ENCODE measurements around the gene ALMS1. TPM values are rescaled to one million over a fixed set of nuclear protein-coding genes. Genes with fewer than 3 reads are reported as not detected.
"Not testable (repeated sequence)": the region's sequence is repeated elsewhere in the genome, so short reads cannot be mapped to it uniquely, and the experiment has no call there.

Gene ALMS1, protein sequence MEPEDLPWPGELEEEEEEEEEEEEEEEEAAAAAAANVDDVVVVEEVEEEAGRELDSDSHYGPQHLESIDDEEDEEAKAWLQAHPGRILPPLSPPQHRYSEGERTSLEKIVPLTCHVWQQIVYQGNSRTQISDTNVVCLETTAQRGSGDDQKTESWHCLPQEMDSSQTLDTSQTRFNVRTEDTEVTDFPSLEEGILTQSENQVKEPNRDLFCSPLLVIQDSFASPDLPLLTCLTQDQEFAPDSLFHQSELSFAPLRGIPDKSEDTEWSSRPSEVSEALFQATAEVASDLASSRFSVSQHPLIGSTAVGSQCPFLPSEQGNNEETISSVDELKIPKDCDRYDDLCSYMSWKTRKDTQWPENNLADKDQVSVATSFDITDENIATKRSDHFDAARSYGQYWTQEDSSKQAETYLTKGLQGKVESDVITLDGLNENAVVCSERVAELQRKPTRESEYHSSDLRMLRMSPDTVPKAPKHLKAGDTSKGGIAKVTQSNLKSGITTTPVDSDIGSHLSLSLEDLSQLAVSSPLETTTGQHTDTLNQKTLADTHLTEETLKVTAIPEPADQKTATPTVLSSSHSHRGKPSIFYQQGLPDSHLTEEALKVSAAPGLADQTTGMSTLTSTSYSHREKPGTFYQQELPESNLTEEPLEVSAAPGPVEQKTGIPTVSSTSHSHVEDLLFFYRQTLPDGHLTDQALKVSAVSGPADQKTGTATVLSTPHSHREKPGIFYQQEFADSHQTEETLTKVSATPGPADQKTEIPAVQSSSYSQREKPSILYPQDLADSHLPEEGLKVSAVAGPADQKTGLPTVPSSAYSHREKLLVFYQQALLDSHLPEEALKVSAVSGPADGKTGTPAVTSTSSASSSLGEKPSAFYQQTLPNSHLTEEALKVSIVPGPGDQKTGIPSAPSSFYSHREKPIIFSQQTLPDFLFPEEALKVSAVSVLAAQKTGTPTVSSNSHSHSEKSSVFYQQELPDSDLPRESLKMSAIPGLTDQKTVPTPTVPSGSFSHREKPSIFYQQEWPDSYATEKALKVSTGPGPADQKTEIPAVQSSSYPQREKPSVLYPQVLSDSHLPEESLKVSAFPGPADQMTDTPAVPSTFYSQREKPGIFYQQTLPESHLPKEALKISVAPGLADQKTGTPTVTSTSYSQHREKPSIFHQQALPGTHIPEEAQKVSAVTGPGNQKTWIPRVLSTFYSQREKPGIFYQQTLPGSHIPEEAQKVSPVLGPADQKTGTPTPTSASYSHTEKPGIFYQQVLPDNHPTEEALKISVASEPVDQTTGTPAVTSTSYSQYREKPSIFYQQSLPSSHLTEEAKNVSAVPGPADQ (N-terminal part only)
- polyA plus RNA-seq, result 1 to 10 TPM; 1.5 to 6.4 (median 3.0) TPM

DNA sequence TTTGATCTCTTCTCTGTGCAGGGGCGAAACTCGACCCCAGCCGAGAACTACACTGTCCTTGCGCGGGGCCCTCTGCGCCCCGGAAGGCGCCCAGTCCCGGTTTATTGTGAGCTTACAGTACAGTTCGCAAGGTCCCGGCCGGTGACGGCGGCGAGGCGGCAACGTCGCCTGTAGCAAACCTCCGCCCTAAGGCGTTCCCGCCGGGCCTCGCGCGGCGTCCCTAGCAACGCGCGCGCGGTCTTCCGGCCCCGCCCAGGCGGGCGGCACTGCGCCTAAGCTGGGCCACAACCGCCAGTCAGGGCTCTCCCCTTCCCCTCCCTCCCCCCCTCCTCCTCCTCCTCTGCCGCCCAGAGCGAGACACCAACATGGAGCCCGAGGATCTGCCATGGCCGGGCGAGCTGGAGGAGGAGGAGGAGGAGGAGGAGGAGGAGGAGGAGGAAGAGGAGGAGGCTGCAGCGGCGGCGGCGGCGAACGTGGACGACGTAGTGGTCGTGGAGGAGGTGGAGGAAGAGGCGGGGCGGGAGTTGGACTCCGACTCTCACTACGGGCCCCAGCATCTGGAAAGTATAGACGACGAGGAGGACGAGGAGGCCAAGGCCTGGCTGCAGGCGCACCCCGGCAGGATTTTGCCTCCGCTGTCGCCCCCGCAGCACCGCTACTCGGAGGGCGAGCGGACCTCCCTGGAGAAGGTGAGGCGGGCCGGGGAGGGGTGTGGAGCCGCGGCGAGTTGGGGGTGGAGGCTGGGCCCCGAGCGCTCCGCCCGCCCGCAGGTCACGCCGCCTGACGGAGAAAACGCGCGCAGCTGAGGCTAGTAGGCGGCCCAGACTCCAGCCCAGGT lies at the start of gene ALMS1:
ALMS1 (plus strand) TSS at position 333 of the 838 bp plus-strand sequence; CDS start at position 366, 33 bp downstream.
- peaks cover 0 to 11% (median 6%) of the 10 kb centered on the region in 3 donors for H3K27me3 Mint-ChIP-seq (ENCODE audit: low read depth in 3 of 3)
- H3K4me1 Mint-ChIP-seq, result peaks cover 19 to 41% of the 10 kb centered on the region in 2 donors
- H3K27ac Mint-ChIP-seq, result peak within 1 kb of the TSS; percentile 92 to 99 (median 94)
- H3K36me3 Mint-ChIP-seq, result no peaks in the 10 kb centered on the region
- peak; percentile 83 to 89 (median 88) for DNase-seq
- H3K4me3 Mint-ChIP-seq, result peak within 1 kb of the TSS; percentile 84 to 93 (median 89)
- no peaks in the 10 kb centered on the region for H3K9me3 Mint-ChIP-seq

DNA sequence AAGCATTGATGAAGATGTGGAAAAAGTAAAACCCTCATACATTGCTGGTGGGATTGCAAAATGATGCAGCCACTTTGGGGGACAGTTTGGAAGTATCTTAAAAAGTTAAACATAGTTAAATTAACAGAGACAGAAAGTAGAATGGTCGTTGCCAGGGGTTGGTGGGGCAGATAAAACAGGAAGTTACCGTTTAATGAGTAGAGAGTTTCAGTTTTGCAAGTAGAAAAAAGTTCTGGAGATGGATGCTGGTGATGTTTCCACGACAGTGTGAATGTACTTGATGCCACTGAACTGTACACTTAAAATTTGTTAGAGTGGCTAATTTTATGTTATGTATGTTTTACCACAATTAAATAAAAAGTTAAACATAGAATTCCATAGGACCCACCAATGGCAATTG lies 47.8 kb upstream of the ALMS1 start:
- peak overlapping the region in 1 of 5 donors; percentile 12 for H3K4me3 Mint-ChIP-seq
- peaks cover 0 to 5% of the 10 kb centered on the region in 2 donors for H3K4me1 Mint-ChIP-seq
- no peak overlapping the region for H3K27ac Mint-ChIP-seq
- DNase-seq, result no peak
- peaks cover 0 to 6% (median 3%) of the 10 kb centered on the region in 3 donors for H3K36me3 Mint-ChIP-seq
- H3K27me3 Mint-ChIP-seq (ENCODE audit: low read depth in 3 of 3), result peaks cover 0 to 10% (median 4%) of the 10 kb centered on the region in 3 donors
- H3K9me3 Mint-ChIP-seq, result peaks cover 0 to 22% (median 7%) of the 10 kb centered on the region in 6 donors

DNA sequence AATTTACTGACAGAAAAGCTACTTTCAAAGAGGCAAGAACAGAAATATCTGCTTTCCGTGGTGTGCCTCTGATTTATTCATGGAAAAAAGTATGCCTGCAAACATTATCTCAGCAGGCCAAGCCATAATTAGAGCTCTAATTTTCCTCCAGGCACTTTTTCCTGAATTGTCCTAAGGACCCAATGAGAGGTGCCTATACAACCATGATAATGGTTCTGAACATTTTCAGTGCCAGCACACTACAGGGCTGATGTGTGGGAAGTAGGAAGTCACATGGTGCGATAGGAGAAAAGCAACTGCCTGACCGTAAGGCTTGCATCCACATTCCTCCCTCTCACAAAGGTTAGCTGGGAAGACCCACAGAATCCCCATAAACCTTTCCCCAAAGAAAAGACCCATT lies 46.4 kb upstream of the ALMS1 start:
- H3K36me3 Mint-ChIP-seq, result peaks cover 0 to 3% (median 0%) of the 10 kb centered on the region in 3 donors
- no peak overlapping the region for H3K4me3 Mint-ChIP-seq
- H3K27ac Mint-ChIP-seq, result no peak overlapping the region

DNA sequence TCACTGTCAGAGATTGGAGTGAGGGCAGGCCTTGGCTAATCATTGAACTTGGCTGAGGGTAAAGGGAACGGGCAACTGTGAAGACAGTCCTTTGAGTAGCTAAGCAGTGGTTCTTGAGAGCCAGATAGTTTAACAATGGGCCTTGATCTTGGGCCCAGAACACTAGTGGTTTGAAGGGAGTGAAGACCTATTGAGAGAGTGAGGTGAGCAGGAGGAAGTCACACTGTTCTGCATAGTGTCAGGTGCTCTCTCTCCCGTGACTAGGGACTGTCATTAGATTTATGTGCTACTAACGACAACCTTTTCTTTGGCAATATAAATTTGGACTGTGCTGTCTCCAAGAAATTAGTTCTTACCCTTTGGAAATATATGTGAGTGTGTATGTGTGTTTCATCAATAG lies 44.6 kb upstream of the ALMS1 start:
- H3K27me3 Mint-ChIP-seq (ENCODE audit: low read depth in 3 of 3), result peaks cover 0 to 6% (median 4%) of the 10 kb centered on the region in 3 donors
- H3K36me3 Mint-ChIP-seq, result no peaks in the 10 kb centered on the region
- DNase-seq, result no peak
- no peaks in the 10 kb centered on the region for H3K9me3 Mint-ChIP-seq
- peaks cover 0 to 5% of the 10 kb centered on the region in 2 donors for H3K4me1 Mint-ChIP-seq
- H3K27ac Mint-ChIP-seq, result no peak overlapping the region
- no peak overlapping the region for H3K4me3 Mint-ChIP-seq

More for the DNA sequence above, 46.4 kb upstream of the ALMS1 start:
- Mint-ChIP-seq H3K4me1 (peaks cover 0 to 5% of the 10 kb centered on the region in 2 donors), H3K9me3 (peaks cover 0 to 11% (median 5%) of the 10 kb centered on the region in 6 donors), H3K27me3 (ENCODE audit: low read depth in 3 of 3) (peaks cover 2 to 4% (median 3%) of the 10 kb centered on the region in 3 donors)
- DNase-seq, result no peak

DNA sequence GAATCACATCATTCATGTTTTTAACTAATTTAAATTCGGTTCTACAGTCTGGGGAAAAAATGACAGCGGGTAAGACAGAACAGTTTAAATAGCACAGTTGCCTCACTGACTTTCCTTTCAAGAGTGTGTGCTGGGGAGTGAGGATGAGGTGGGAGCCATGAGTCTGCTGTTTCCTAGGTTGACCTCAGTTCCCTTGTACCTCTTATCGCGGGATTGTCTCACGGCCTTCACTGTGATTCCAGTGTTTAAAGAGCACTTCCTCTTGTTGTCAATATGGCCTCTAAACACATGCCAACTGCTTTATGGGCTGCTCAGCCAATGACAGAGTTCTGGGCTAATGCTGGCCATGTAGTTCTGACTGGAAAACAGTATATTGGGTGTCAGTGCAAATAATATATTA lies 41.6 kb upstream of the ALMS1 start:
- no peaks in the 10 kb centered on the region for H3K4me1 Mint-ChIP-seq
- no peaks in the 10 kb centered on the region for H3K36me3 Mint-ChIP-seq
- peaks cover 4 to 6% (median 5%) of the 10 kb centered on the region in 3 donors for H3K27me3 Mint-ChIP-seq (ENCODE audit: low read depth in 3 of 3)
- no peak for DNase-seq
- no peak overlapping the region for H3K4me3 Mint-ChIP-seq
- H3K9me3 Mint-ChIP-seq, result no peaks in the 10 kb centered on the region
- H3K27ac Mint-ChIP-seq, result no peak overlapping the region

DNA sequence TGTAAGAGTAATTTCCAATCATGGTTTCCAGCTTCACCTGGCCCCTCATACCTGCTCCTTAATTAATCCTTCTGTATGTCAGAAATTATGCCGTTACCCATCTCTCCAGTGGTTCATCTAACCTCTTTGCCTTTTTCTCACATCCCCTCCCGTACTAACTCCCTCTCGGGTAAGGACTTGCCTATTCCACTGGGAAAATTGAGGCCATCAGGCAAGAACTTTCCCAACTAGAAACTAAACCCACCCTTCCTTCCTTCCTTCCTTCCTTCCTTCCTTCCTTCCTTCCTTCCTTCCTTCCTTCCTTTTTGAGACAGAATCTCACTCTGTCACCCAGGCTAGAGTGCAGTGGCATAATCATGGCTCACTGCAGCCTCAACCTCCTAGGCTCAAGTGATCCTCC lies 40.9 kb upstream of the ALMS1 start:
- not testable (repeated sequence) for H3K27me3 Mint-ChIP-seq (ENCODE audit: low read depth in 3 of 3); H3K36me3 Mint-ChIP-seq; H3K4me1 Mint-ChIP-seq; H3K9me3 Mint-ChIP-seq; DNase-seq; H3K4me3 Mint-ChIP-seq; H3K27ac Mint-ChIP-seq

DNA sequence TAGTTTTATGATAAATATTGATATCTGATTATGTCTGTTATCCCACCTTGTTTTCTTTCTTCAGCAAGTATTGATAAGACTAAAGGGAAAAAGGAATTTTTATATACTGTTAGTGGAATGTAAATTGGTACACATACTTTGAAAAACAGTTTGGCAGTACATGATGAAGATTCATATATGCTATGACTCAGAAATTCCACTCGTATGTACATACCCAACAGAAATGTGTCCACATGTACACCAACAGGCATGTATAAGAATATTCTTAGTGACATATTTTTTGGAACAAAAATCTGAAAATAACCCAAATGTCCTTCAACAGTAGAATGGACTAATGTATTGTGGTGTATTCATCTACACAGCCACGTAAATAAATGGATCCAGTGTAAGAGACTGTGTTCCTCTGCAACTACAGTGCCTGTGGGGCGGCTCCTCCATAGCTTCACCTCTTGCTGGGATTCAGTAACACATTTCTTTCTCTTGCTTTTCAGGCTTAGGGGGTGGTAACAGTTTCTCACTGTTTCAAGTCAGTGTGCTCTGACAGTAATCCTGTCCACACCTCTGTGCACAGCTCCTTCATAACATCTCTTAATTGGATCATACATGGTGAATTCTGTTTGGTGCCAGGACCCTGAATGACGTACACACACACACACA lies 35.5 kb upstream of the ALMS1 start:
- H3K9me3 Mint-ChIP-seq, result no peaks in the 10 kb centered on the region
- H3K4me3 Mint-ChIP-seq, result no peak overlapping the region
- no peaks in the 10 kb centered on the region for H3K36me3 Mint-ChIP-seq
- peaks cover 2 to 7% (median 5%) of the 10 kb centered on the region in 3 donors for H3K27me3 Mint-ChIP-seq (ENCODE audit: low read depth in 3 of 3)
- no peak for DNase-seq
- no peak overlapping the region for H3K27ac Mint-ChIP-seq
- H3K4me1 Mint-ChIP-seq, result no peaks in the 10 kb centered on the region

DNA sequence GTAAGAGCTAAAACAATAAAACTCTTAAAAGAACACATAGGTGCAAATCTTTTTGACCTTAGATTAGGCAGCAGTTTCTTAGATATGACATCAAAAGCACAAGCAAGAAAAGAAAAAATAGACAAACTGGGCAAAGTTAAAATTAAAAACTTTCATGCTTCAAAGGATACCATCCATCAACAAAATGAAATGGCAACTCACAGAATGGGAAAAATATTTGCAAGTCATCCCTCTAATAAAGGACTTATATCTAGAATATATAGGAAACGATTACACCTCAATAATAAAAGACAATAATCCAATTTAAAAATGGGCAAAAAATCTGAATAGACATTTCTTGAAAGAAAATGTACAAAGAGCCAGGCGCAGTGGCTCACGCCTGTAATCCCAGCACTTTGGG lies 29.5 kb upstream of the ALMS1 start:
- DNase-seq, result no peak
- Mint-ChIP-seq H3K9me3 (no peaks in the 10 kb centered on the region), H3K4me1 (no peaks in the 10 kb centered on the region), H3K27ac (no peak overlapping the region), H3K27me3 (ENCODE audit: low read depth in 3 of 3) (peaks cover 0 to 12% (median 4%) of the 10 kb centered on the region in 3 donors), H3K4me3 (no peak overlapping the region), H3K36me3 (no peaks in the 10 kb centered on the region)

DNA sequence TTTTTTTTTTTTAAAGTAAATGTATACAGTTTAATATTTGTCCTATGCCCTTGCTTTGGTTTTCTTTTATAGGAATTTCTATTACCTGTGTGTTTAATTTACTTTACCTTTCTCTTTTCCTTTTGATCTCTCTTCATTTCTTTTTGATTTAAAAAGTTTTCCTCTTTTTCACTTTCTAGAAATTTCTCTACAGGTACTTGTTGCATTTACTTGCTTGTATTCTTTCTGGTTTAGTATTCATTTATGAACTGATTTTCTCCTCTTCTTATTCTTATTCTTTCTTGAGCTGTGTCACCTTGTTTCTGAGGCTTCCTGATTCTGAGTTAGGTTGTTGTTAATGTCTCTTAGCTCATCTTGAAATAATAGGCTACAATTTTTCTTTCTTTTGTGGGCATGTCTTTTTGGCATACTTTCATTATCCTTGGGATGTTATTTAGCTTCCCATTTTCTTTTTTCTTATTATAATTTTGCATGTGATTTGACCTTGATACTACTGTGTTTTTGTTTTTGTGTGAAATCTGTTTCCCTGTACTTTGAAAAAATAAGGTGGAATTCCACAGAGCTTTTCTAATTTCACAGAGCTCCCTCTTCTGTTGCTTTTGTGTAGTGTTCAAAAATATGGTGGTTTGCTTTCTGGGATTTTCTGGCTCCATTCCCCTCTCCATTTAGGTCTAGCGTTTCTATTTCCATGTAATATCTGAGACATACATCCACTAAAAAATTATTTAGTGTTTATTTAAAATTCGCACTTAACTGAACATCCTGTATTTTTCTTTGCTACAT lies 25.5 kb upstream of the ALMS1 start:
- Mint-ChIP-seq H3K9me3 (no peaks in the 10 kb centered on the region), H3K27me3 (ENCODE audit: low read depth in 3 of 3) (peaks cover 0 to 9% (median 4%) of the 10 kb centered on the region in 3 donors), H3K27ac (no peak overlapping the region), H3K4me3 (no peak overlapping the region), H3K4me1 (no peaks in the 10 kb centered on the region), H3K36me3 (no peaks in the 10 kb centered on the region)
- no peak for DNase-seq

DNA sequence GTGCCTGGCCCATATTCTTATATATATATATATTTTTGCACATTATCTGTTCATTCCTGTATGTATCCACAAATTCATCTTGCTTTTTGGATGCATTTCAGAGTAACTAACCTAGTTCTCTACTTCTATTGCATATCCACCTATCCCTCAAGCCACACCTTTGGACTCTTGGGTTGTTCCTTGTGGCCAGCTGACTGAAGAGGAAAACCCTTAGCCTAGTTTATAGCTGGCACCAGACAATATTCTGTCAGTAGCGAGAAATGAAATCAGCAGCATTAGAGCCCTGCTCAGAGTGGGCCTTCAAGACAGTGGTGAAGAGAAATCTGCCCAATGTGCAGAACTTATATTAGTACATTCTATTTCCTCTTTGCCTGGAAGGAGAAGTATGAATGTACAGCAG lies 19.6 kb upstream of the ALMS1 start:
- H3K4me1 Mint-ChIP-seq, result no peaks in the 10 kb centered on the region
- no peak for DNase-seq
- H3K27me3 Mint-ChIP-seq (ENCODE audit: low read depth in 3 of 3), result peaks cover 0 to 2% (median 1%) of the 10 kb centered on the region in 3 donors
- no peaks in the 10 kb centered on the region for H3K9me3 Mint-ChIP-seq
- H3K36me3 Mint-ChIP-seq, result no peaks in the 10 kb centered on the region
- H3K27ac Mint-ChIP-seq, result no peak overlapping the region
- H3K4me3 Mint-ChIP-seq, result no peak overlapping the region

DNA sequence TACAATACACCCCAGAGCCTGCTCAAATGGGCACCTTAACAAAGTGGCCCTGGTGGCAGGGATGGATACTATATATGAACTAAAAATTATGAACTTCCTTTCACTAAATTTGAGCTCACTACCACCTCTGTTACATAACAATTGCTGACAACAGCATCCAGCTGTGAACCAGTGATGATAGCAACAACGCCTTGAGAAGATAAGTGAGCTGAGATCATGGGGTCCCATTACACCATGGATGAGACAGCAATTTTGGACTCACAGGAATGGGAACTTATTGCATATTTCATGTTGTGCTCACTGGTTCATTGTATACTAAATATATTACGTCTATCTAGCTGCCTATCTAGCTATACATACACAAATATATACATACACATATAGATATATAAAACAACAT lies 16.9 kb upstream of the ALMS1 start:
- Mint-ChIP-seq H3K4me3 (no peak overlapping the region), H3K27ac (no peak overlapping the region), H3K36me3 (no peaks in the 10 kb centered on the region), H3K9me3 (no peaks in the 10 kb centered on the region), H3K27me3 (ENCODE audit: low read depth in 3 of 3) (peaks cover 1 to 6% (median 3%) of the 10 kb centered on the region in 3 donors), H3K4me1 (no peaks in the 10 kb centered on the region)
- no peak for DNase-seq

DNA sequence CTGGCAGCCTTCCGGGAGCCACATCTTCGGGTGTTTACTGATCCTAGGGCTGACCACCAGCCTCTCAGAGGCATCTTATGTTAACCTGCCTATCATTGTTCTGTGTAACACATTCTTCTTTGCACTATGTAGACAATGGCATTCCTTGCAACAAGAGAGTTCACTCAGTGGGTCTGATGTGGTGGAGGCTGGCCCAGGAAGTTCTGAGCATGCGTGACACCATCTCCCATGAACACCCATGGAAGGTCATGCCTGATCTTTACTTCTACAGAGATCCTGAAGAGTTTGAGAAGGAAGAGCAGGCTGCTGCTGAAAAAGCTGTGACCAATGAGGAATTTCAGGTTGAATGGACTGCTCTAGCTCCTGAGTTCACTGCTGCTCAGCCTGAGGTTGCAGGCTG lies 15.3 kb upstream of the ALMS1 start:
- Mint-ChIP-seq H3K27ac (no peak overlapping the region), H3K4me3 (no peak overlapping the region), H3K9me3 (peaks cover 0 to 3% (median 0%) of the 10 kb centered on the region in 6 donors), H3K27me3 (ENCODE audit: low read depth in 3 of 3) (peaks cover 3 to 11% (median 6%) of the 10 kb centered on the region in 3 donors), H3K36me3 (no peaks in the 10 kb centered on the region), H3K4me1 (no peaks in the 10 kb centered on the region)
- no peak for DNase-seq

All from immature natural killer cell (primary cell).